DOHH2 (cell line): Measurements from ENCODE around the gene TMPRSS7.

Experiments
- H3F3A ChIP-seq: fragments of 200-600 bp; sonication (generic), shearing (Covaris generic); 2 replicates; pipeline ENCODE4 v1.6.0; 2016; ENCODE audit warnings: antibody characterized with exemption, mild to moderate bottlenecking; ENCODE audit not compliant: control insufficient read depth, insufficient read depth
- H3K27ac ChIP-seq: fragments of 200-600 bp; sonication (generic); 2 replicates; pipeline ENCODE4 v1.5.1; 2014; ENCODE audit warnings: low read depth, mild to moderate bottlenecking, low read length, moderate library complexity
- H3K27me3 ChIP-seq: fragments of 200-600 bp; sonication (generic); 2 replicates; pipeline ENCODE4 v1.6.1; 2014; ENCODE audit warnings: mild to moderate bottlenecking, low read length, mixed read lengths; ENCODE audit not compliant: control insufficient read depth
- H3K36me3 ChIP-seq: fragments of 200-600 bp; sonication (generic); 2 replicates; pipeline ENCODE4 v1.6.1; 2014; ENCODE audit warnings: mild to moderate bottlenecking, low read length, moderate library complexity, mixed read lengths; ENCODE audit not compliant: control insufficient read depth
- H3K4me1 ChIP-seq: fragments of 200-600 bp; sonication (generic); 2 replicates; pipeline ENCODE4 v1.6.1; 2014; ENCODE audit warnings: mild to moderate bottlenecking, low read length, mixed read lengths; ENCODE audit not compliant: control insufficient read depth
- H3K4me2 ChIP-seq: fragments of 200-600 bp; sonication (generic); 2 replicates; pipeline ENCODE4 v1.6.0; 2014; ENCODE audit warnings: mild to moderate bottlenecking, low read length, moderate library complexity
- H3K4me3 ChIP-seq: fragments of 200-600 bp; sonication (generic); 2 replicates; pipeline ENCODE4 v1.5.1; 2014; ENCODE audit warnings: mild to moderate bottlenecking, low read length, mixed read lengths
- H3K79me2 ChIP-seq: fragments of 200-600 bp; sonication (generic); 2 replicates; pipeline ENCODE4 v1.6.1; 2014; ENCODE audit warnings: mild to moderate bottlenecking, low read length, mixed read lengths; ENCODE audit not compliant: control insufficient read depth
- H3K9me2 ChIP-seq: fragments of 200-600 bp; sonication (generic); replicated peaks from 2 replicates; pipeline ENCODE4 v1.6.1; 2014; ENCODE audit warnings: mild to moderate bottlenecking, low read length, mixed read lengths; ENCODE audit not compliant: control insufficient read depth
- H3K9me3 ChIP-seq: fragments of 200-600 bp; sonication (generic); 2 replicates; pipeline ENCODE4 v1.6.1; 2014; ENCODE audit warnings: antibody characterized with exemption, low read length, mixed read lengths; ENCODE audit not compliant: control insufficient read depth, insufficient read depth
- H4K20me1 ChIP-seq: fragments of 200-600 bp; sonication (generic); 2 replicates; pipeline ENCODE4 v1.6.0; 2014; ENCODE audit warnings: low read depth, mild to moderate bottlenecking, antibody characterized with exemption, low read length, moderate library complexity; ENCODE audit not compliant: control insufficient read depth, insufficient read depth
- EZH2phosphoT487 ChIP-seq: fragments of 200-600 bp; sonication (generic); IDR thresholded peaks from 2 replicates; pipeline ENCODE4 v1.6.1; 2017; ENCODE audit warnings: borderline replicate concordance, mild to moderate bottlenecking, antibody characterized with exemption, low read length, moderate library complexity, mixed read lengths
- TF ChIP-seq, protein P1 (sequence below): fragments of 200-600 bp; sonication (generic); IDR thresholded peaks from one replicate; pipeline ENCODE4 v1.5.1; 2014; ENCODE audit warnings: antibody characterized with exemption, mild to moderate bottlenecking, low read depth, low read length; ENCODE audit not compliant: poor library complexity, severe bottlenecking

The TMPRSS7 gene

GRCh38 chr3:112116748-112117186, 82.2 kb downstream of the TMPRSS7 start:
- no peaks in the 10 kb centered on the region for H4K20me1 ChIP-seq
- H3K4me3 ChIP-seq: peak overlapping the region; percentile 65
- peaks cover 80% of the 10 kb centered on the region for H3F3A ChIP-seq
- H3K36me3 ChIP-seq: peaks cover 64% of the 10 kb centered on the region
- TF ChIP-seq EZH2phosphoT487: no peak
- TF ChIP-seq, protein P1, sequence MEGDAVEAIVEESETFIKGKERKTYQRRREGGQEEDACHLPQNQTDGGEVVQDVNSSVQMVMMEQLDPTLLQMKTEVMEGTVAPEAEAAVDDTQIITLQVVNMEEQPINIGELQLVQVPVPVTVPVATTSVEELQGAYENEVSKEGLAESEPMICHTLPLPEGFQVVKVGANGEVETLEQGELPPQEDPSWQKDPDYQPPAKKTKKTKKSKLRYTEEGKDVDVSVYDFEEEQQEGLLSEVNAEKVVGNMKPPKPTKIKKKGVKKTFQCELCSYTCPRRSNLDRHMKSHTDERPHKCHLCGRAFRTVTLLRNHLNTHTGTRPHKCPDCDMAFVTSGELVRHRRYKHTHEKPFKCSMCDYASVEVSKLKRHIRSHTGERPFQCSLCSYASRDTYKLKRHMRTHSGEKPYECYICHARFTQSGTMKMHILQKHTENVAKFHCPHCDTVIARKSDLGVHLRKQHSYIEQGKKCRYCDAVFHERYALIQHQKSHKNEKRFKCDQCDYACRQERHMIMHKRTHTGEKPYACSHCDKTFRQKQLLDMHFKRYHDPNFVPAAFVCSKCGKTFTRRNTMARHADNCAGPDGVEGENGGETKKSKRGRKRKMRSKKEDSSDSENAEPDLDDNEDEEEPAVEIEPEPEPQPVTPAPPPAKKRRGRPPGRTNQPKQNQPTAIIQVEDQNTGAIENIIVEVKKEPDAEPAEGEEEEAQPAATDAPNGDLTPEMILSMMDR: no peak
- no peaks in the 10 kb centered on the region for H3K9me3 ChIP-seq
- no peaks in the 10 kb centered on the region for H3K9me2 ChIP-seq
- H3K4me2 ChIP-seq: peak overlapping the region; percentile 82
- peaks cover 100% of the 10 kb centered on the region for H3K4me1 ChIP-seq
- H3K27ac ChIP-seq: peak overlapping the region; percentile 99
- no peaks in the 10 kb centered on the region for H3K27me3 ChIP-seq
- peaks cover 23% of the 10 kb centered on the region for H3K79me2 ChIP-seq

GRCh38 chr3:112117415-112117814, 82.9 kb downstream of the TMPRSS7 start:
- Histone ChIP-seq H4K20me1 (no peaks in the 10 kb centered on the region), H3F3A (peaks cover 86% of the 10 kb centered on the region), H3K4me3 (peak overlapping the region; percentile 65), H3K9me3 (no peaks in the 10 kb centered on the region), H3K27ac (peak overlapping the region; percentile 99), H3K4me2 (peak overlapping the region; percentile 82), H3K27me3 (no peaks in the 10 kb centered on the region), H3K79me2 (peaks cover 20% of the 10 kb centered on the region), H3K36me3 (peaks cover 65% of the 10 kb centered on the region), H3K9me2 (no peaks in the 10 kb centered on the region), H3K4me1 (peaks cover 100% of the 10 kb centered on the region)
- TF ChIP-seq, protein P1: no peak
- TF ChIP-seq EZH2phosphoT487: no peak

DNA sequence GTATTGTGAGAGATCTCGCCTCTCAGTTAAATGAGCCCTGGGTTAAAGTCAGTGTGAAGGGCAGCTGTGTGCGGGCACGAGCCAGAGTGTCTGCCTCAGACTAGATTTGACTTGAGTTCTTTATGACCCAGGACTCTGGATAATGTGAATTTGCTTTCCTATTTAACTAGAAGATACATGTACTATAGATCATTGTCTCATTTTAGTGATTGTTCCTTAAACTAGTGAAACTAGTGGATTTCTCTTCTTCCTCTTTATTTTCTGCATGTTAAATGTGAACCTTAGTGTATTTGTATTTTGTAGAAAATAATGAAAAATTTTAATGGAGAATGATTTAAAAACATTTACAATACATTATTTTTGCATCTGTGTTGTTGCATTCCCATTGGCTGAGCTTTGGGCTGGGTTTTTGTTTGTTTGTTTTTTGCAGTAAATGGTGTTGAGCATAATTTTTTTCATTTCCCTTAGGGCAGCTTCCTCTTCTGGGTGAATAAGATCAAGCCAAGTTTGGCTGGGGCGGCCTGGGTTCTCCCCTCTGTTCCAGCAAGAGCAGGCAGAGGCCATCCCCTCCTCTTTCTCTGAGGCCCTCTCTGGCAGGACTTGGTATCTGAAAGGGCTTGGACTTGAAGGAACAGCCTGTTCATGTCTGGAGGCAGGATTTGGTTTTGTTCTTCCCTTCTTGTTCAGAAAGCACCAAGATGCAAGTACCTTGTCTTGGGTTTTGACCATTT, 83.5 kb downstream of the TMPRSS7 start:
- no peaks in the 10 kb centered on the region for H3K9me2 ChIP-seq

More for the DNA sequence above, 83.5 kb downstream of the TMPRSS7 start:
- peak overlapping the region; percentile 99 for H3K27ac ChIP-seq
- no peak for TF ChIP-seq EZH2phosphoT487
- TF ChIP-seq, protein P1: peak; percentile 37
- peak overlapping the region; percentile 82 for H3K4me2 ChIP-seq
- peaks cover 65% of the 10 kb centered on the region for H3K36me3 ChIP-seq
- peaks cover 100% of the 10 kb centered on the region for H3K4me1 ChIP-seq
- H3K9me3 ChIP-seq: no peaks in the 10 kb centered on the region
- peak overlapping the region; percentile 65 for H3K4me3 ChIP-seq
- peaks cover 89% of the 10 kb centered on the region for H3F3A ChIP-seq
- no peaks in the 10 kb centered on the region for H3K27me3 ChIP-seq
- H4K20me1 ChIP-seq: no peaks in the 10 kb centered on the region
- peaks cover 18% of the 10 kb centered on the region for H3K79me2 ChIP-seq
